ENCODE results near the gene MC5R.

MC5R gene

GRCh38 chr18:13823707-13824395, at the start of gene MC5R:
MC5R (plus strand) TSS chr18:13824149; CDS start chr18:13825766, 1,617 bp downstream.
- Histone ChIP-seq H3K4me1 (no peaks in the 10 kb centered on the region), H3K9me3 (no peaks in the 10 kb centered on the region), H3K4me3 (peak within 1 kb of the TSS; percentile 15), H3K36me3 (replicated peaks) (no peaks in the 10 kb centered on the region), H3K27me3 (ENCODE audit: low read depth) (0 out of 2 replicates have a peak, but pooled peaks cover 3% of the 10 kb centered on the region)
- in situ Hi-C loops (cut with MboI; ENCODE audit: low sequenced_read_pairs) = loop anchor here (5.0 kb wide), 1 partner anchor 263 kb away; no protein-coding TSS in a partner anchor
- peak; percentile 46 to 81 for DNase-seq (ENCODE audit: low spot score in 2 of 2)

- in situ Hi-C loops (cut with MboI; ENCODE audit: low sequenced_read_pairs) = no loop called here
- no peaks in the 10 kb centered on the region for H3K36me3 ChIP-seq (replicated peaks)
- H3K9me3 ChIP-seq = no peaks in the 10 kb centered on the region
- DNase-seq (ENCODE audit: low spot score in 2 of 2) = no peak
- H3K27me3 ChIP-seq (ENCODE audit: low read depth) = no peaks in the 10 kb centered on the region
- H3K4me1 ChIP-seq = no peaks in the 10 kb centered on the region
- H3K4me3 ChIP-seq = no peak overlapping the region
Measured at GRCh38 chr18:13775058-13775457, 48.9 kb upstream of the MC5R start.

GRCh38 chr18:13791181-13791580, 32.8 kb upstream of the MC5R start:
- no peak overlapping the region for H3K4me3 ChIP-seq
- no peaks in the 10 kb centered on the region for H3K9me3 ChIP-seq
- in situ Hi-C loops (cut with MboI; ENCODE audit: low sequenced_read_pairs) = no loop called here
- H3K27me3 ChIP-seq (ENCODE audit: low read depth) = no peaks in the 10 kb centered on the region
- no peaks in the 10 kb centered on the region for H3K36me3 ChIP-seq (replicated peaks)
- DNase-seq (ENCODE audit: low spot score in 2 of 2) = no peak
- no peaks in the 10 kb centered on the region for H3K4me1 ChIP-seq

GRCh38 chr18:13793819-13794218, 30.1 kb upstream of the MC5R start:
- in situ Hi-C loops (cut with MboI; ENCODE audit: low sequenced_read_pairs) = no loop called here
- Histone ChIP-seq H3K36me3 (replicated peaks) (no peaks in the 10 kb centered on the region), H3K4me1 (no peaks in the 10 kb centered on the region), H3K9me3 (no peaks in the 10 kb centered on the region), H3K27me3 (ENCODE audit: low read depth) (no peaks in the 10 kb centered on the region), H3K4me3 (no peak overlapping the region)
- no peak for DNase-seq (ENCODE audit: low spot score in 2 of 2)

- in situ Hi-C loops (cut with MboI; ENCODE audit: low sequenced_read_pairs) = no loop called here
- Histone ChIP-seq H3K27me3 (ENCODE audit: low read depth) (no peaks in the 10 kb centered on the region), H3K4me3 (no peak overlapping the region), H3K9me3 (no peaks in the 10 kb centered on the region), H3K4me1 (no peaks in the 10 kb centered on the region), H3K36me3 (replicated peaks) (no peaks in the 10 kb centered on the region)
- no peak for DNase-seq (ENCODE audit: low spot score in 2 of 2)
Measured at GRCh38 chr18:13796515-13796914, 27.4 kb upstream of the MC5R start.

- DNase-seq (ENCODE audit: low spot score in 2 of 2) = no peak
- no peaks in the 10 kb centered on the region for H3K27me3 ChIP-seq (ENCODE audit: low read depth)
- no peaks in the 10 kb centered on the region for H3K4me1 ChIP-seq
- in situ Hi-C loops (cut with MboI; ENCODE audit: low sequenced_read_pairs) = no loop called here
- no peaks in the 10 kb centered on the region for H3K9me3 ChIP-seq
- H3K36me3 ChIP-seq (replicated peaks) = no peaks in the 10 kb centered on the region
- no peak overlapping the region for H3K4me3 ChIP-seq
Measured at GRCh38 chr18:13797157-13797611, 26.8 kb upstream of the MC5R start.

- in situ Hi-C loops (cut with MboI; ENCODE audit: low sequenced_read_pairs) = no loop called here
- DNase-seq (ENCODE audit: low spot score in 2 of 2) = no peak
- Histone ChIP-seq H3K4me3 (no peak overlapping the region), H3K4me1 (no peaks in the 10 kb centered on the region), H3K9me3 (no peaks in the 10 kb centered on the region), H3K36me3 (replicated peaks) (no peaks in the 10 kb centered on the region), H3K27me3 (ENCODE audit: low read depth) (no peaks in the 10 kb centered on the region)
Measured at GRCh38 chr18:13799396-13799795, 24.6 kb upstream of the MC5R start.

- peak; percentile 49 to 85 for DNase-seq (ENCODE audit: low spot score in 2 of 2)
- Histone ChIP-seq H3K9me3 (no peaks in the 10 kb centered on the region), H3K36me3 (replicated peaks) (no peaks in the 10 kb centered on the region), H3K4me1 (no peaks in the 10 kb centered on the region), H3K4me3 (no peak overlapping the region; the same call in 1 of the 2 replicates), H3K27me3 (ENCODE audit: low read depth) (no peaks in the 10 kb centered on the region)
- in situ Hi-C loops (cut with MboI; ENCODE audit: low sequenced_read_pairs) = no loop called here
Measured at GRCh38 chr18:13800505-13801259, 23.3 kb upstream of the MC5R start.

GRCh38 chr18:13801260-13801601, 22.7 kb upstream of the MC5R start:
- no peak overlapping the region for H3K4me3 ChIP-seq
- no peaks in the 10 kb centered on the region for H3K4me1 ChIP-seq

GRCh38 chr18:13804305-13804704, 19.6 kb upstream of the MC5R start:
- Histone ChIP-seq H3K9me3 (no peaks in the 10 kb centered on the region), H3K4me3 (no peak overlapping the region), H3K36me3 (replicated peaks) (no peaks in the 10 kb centered on the region), H3K4me1 (no peaks in the 10 kb centered on the region), H3K27me3 (ENCODE audit: low read depth) (no peaks in the 10 kb centered on the region)
- in situ Hi-C loops (cut with MboI; ENCODE audit: low sequenced_read_pairs) = no loop called here
- DNase-seq (ENCODE audit: low spot score in 2 of 2) = no peak

More at GRCh38 chr18:13801260-13801601, 22.7 kb upstream of the MC5R start:
- no peaks in the 10 kb centered on the region for H3K27me3 ChIP-seq (ENCODE audit: low read depth)
- H3K9me3 ChIP-seq = no peaks in the 10 kb centered on the region
- DNase-seq (ENCODE audit: low spot score in 2 of 2) = no peak
- no peaks in the 10 kb centered on the region for H3K36me3 ChIP-seq (replicated peaks)
- in situ Hi-C loops (cut with MboI; ENCODE audit: low sequenced_read_pairs) = no loop called here

GRCh38 chr18:13808294-13809042, 15.5 kb upstream of the MC5R start:
- in situ Hi-C loops (cut with MboI; ENCODE audit: low sequenced_read_pairs) = no loop called here

GRCh38 chr18:13809043-13809430, 14.9 kb upstream of the MC5R start:
- Histone ChIP-seq H3K36me3 (replicated peaks) (no peaks in the 10 kb centered on the region), H3K4me1 (peaks cover 2% of the 10 kb centered on the region; the same call in 1 of the 2 replicates), H3K4me3 (no peak overlapping the region), H3K9me3 (no peaks in the 10 kb centered on the region), H3K27me3 (ENCODE audit: low read depth) (no peaks in the 10 kb centered on the region)
- in situ Hi-C loops (cut with MboI; ENCODE audit: low sequenced_read_pairs) = no loop called here
- DNase-seq (ENCODE audit: low spot score in 2 of 2) = no peak

More at GRCh38 chr18:13808294-13809042, 15.5 kb upstream of the MC5R start:
- H3K27me3 ChIP-seq (ENCODE audit: low read depth) = no peaks in the 10 kb centered on the region
- no peak overlapping the region for H3K4me3 ChIP-seq
- peaks cover 2% of the 10 kb centered on the region; the same call in 1 of the 2 replicates for H3K4me1 ChIP-seq
- H3K9me3 ChIP-seq = no peaks in the 10 kb centered on the region
- no peak for DNase-seq (ENCODE audit: low spot score in 2 of 2)
- no peaks in the 10 kb centered on the region for H3K36me3 ChIP-seq (replicated peaks)

GRCh38 chr18:13809531-13810255, 14.3 kb upstream of the MC5R start:
- Histone ChIP-seq H3K4me1 (peaks cover 2% of the 10 kb centered on the region; the same call in 1 of the 2 replicates), H3K36me3 (replicated peaks) (no peaks in the 10 kb centered on the region), H3K9me3 (no peaks in the 10 kb centered on the region), H3K27me3 (ENCODE audit: low read depth) (no peaks in the 10 kb centered on the region), H3K4me3 (no peak overlapping the region)
- in situ Hi-C loops (cut with MboI; ENCODE audit: low sequenced_read_pairs) = no loop called here
- DNase-seq (ENCODE audit: low spot score in 2 of 2) = peak in 1 of 2 experiments; percentile 16

Data from HAP-1 (cell line).